ENCODE measurements around the gene KLHDC8A. TPM values are rescaled to one million over a fixed set of nuclear protein-coding genes. Genes with fewer than 3 reads are reported as not detected.

The KLHDC8A gene
- total and polyA plus RNA-seq, 2 of the 13 experiments (the other 11 are each of a cell fraction or from before 2014, with no cell fraction given), result not detected

DNA sequence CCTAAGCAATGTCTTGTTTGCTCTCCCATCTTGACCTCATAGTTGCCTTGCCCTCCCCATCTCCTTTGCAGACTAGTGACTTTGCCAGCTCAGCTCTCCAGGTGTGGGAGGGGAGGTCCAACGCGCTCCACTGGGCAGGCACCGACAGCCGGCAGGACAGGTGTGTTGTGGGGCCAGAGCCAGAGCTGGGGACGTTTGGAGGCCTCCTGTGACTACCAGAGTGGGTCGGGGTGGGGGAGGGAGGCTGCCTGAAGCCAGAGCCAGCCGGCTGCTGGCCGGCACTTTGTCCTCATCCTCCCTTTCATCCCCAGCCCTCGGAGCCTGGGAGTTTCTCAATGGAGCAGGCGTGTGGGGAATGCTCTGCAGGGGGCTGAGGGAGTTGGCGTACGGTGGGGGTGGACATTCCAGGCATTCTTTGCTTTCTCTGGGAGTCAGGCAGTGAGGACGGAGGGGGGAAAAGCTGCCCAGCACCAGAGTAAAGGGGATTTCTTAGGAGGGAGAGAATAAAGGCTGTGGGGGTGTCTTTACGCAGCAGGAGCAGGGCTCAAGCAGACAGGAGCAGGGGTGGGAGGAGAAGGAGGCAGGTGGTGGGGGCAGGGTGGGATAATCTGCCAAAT lies 55.4 kb downstream of the KLHDC8A start (continued):
- TF ChIP-seq ZFP91 (CRISPR knock-in tag; IDR thresholded peaks at IDR 0.05; ENCODE audit: borderline replicate concordance) (peak; percentile 59; the same call in 1 of the 2 replicates), MLLT10 (CRISPR knock-in tag; IDR thresholded peaks at IDR 0.05) (no peak), NR3C1 (CRISPR knock-in tag; IDR thresholded peaks at IDR 0.05) (no peak), EHMT2 (IDR thresholded peaks at IDR 0.05; ENCODE audit: borderline replicate concordance, low read depth, low read length) (no peak), MXD4 (CRISPR knock-in tag; IDR thresholded peaks at IDR 0.05) (0 out of 2 replicates have a peak, but pooled peaks have one; percentile 38), ZNF556 (CRISPR knock-in tag; IDR thresholded peaks at IDR 0.05; ENCODE audit: borderline replicate concordance) (no peak), GFI1 (CRISPR knock-in tag; IDR thresholded peaks at IDR 0.05; ENCODE audit: borderline replicate concordance) (peak; percentile 37; the same call in 1 of the 2 replicates), NBN (conservative IDR thresholded peaks at IDR 0.05) (no peak), ZSCAN31 (CRISPR knock-in tag; IDR thresholded peaks at IDR 0.05; ENCODE audit: low read depth) (0 out of 2 replicates have a peak, but pooled peaks have one; percentile 42), ZNF225 (CRISPR knock-in tag; IDR thresholded peaks at IDR 0.05) (0 out of 2 replicates have a peak, but pooled peaks have one; percentile 40), ZFAT (CRISPR knock-in tag; conservative IDR thresholded peaks at IDR 0.05) (no peak), ZNF350 (CRISPR knock-in tag; IDR thresholded peaks at IDR 0.05; ENCODE audit: borderline replicate concordance, low read depth) (no peak; the same call in 1 of the 2 replicates), ZNF274 (CRISPR knock-in tag; IDR thresholded peaks at IDR 0.05) (no peak), ZNF546 (CRISPR knock-in tag; conservative IDR thresholded peaks at IDR 0.05) (no peak), KAT2B (IDR thresholded peaks at IDR 0.05; ENCODE audit: borderline replicate concordance, low read depth, low read length) (no peak), PAWR (CRISPR knock-in tag; IDR thresholded peaks at IDR 0.05; ENCODE audit: borderline replicate concordance) (no peak)
- TF ChIP-seq, protein P1, sequence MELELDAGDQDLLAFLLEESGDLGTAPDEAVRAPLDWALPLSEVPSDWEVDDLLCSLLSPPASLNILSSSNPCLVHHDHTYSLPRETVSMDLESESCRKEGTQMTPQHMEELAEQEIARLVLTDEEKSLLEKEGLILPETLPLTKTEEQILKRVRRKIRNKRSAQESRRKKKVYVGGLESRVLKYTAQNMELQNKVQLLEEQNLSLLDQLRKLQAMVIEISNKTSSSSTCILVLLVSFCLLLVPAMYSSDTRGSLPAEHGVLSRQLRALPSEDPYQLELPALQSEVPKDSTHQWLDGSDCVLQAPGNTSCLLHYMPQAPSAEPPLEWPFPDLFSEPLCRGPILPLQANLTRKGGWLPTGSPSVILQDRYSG (CRISPR knock-in tag; IDR thresholded peaks at IDR 0.05), result no peak
- TF ChIP-seq, protein P2, sequence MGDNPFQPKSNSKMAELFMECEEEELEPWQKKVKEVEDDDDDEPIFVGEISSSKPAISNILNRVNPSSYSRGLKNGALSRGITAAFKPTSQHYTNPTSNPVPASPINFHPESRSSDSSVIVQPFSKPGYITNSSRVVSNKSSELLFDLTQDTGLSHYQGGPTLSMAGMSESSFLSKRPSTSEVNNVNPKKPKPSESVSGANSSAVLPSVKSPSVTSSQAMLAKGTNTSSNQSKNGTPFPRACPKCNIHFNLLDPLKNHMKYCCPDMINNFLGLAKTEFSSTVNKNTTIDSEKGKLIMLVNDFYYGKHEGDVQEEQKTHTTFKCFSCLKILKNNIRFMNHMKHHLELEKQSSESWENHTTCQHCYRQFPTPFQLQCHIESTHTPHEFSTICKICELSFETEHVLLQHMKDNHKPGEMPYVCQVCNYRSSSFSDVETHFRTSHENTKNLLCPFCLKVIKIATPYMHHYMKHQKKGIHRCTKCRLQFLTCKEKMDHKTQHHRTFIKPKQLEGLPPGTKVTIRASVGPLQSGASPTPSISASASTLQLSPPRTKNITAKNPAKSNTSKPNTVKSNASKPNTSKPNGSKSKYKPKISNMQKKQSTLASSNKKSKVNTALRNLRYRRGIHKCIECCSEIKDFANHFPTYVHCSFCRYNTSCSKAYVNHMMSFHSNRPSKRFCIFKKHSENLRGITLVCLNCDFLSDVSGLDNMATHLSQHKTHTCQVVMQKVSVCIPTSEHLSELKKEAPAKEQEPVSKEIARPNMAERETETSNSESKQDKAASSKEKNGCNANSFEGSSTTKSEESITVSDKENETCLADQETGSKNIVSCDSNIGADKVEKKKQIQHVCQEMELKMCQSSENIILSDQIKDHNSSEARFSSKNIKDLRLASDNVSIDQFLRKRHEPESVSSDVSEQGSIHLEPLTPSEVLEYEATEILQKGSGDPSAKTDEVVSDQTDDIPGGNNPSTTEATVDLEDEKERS (CRISPR knock-in tag; IDR thresholded peaks at IDR 0.05), result no peak

All from HepG2 (cell line).